ENCODE data around the gene TMEM31. TPM values are rescaled to one million over a fixed set of nuclear protein-coding genes. Genes with fewer than 3 reads are reported as not detected.
"Not testable (repeated sequence)": the region's sequence is repeated elsewhere in the genome, so short reads cannot be mapped to it uniquely, and the experiment has no call there.

The TMEM31 gene
- total RNA-seq, 4 donors from 2014 or later, result not detected

GRCh38 chrX:103756736-103757135, 46.0 kb downstream of the TMEM31 start:
- DNase-seq (ENCODE audit: extremely low spot score), result no peak
- Histone ChIP-seq H3K36me3 (no peaks in the 10 kb centered on the region), H3K4me3 (no peak overlapping the region), H3K27me3 (no peaks in the 10 kb centered on the region), H3K9me3 (peaks cover 0 to 13% (median 0%) of the 10 kb centered on the region in 4 donors), H3K27ac (replicated peaks in 1 of 4) (no peak overlapping the region), H3K4me1 (no peaks in the 10 kb centered on the region)
- TF ChIP-seq EP300 (IDR thresholded peaks at IDR 0.05) (no peak), POLR2A (IDR thresholded peaks at IDR 0.05; ENCODE audit: low read depth) (no peak), POLR2AphosphoS5 (IDR thresholded peaks at IDR 0.05) (no peak)
- TF ChIP-seq, protein P1, sequence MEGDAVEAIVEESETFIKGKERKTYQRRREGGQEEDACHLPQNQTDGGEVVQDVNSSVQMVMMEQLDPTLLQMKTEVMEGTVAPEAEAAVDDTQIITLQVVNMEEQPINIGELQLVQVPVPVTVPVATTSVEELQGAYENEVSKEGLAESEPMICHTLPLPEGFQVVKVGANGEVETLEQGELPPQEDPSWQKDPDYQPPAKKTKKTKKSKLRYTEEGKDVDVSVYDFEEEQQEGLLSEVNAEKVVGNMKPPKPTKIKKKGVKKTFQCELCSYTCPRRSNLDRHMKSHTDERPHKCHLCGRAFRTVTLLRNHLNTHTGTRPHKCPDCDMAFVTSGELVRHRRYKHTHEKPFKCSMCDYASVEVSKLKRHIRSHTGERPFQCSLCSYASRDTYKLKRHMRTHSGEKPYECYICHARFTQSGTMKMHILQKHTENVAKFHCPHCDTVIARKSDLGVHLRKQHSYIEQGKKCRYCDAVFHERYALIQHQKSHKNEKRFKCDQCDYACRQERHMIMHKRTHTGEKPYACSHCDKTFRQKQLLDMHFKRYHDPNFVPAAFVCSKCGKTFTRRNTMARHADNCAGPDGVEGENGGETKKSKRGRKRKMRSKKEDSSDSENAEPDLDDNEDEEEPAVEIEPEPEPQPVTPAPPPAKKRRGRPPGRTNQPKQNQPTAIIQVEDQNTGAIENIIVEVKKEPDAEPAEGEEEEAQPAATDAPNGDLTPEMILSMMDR (IDR thresholded peaks at IDR 0.05), result no peak
- WGBS, result 84% methylated on average over 3 of the region's 3 CpGs
- intact Hi-C loops (cut with DNase I), result no loop called here

DNA sequence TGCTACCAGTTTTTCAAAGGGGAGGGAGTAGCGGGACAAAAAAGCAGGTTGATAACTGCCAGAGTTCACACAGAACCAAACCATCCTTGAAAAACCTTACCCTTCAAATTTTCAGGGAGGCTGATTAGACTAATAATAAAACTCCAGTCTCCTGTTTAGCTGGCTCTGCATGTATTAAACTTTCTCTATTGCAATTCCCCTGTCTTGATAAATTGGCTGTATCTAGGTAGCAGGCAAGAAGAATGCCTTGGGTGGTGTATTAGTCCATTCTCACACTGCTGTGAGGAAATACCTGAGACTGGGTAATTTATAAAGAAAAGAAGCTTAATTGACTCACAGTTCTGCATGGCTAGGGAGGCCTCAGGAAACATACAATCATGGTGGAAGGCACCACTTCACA, 47.8 kb downstream of the TMEM31 start:
- Histone ChIP-seq H3K36me3 (no peaks in the 10 kb centered on the region), H3K4me1 (no peaks in the 10 kb centered on the region), H3K27me3 (no peaks in the 10 kb centered on the region), H3K9me3 (peaks cover 0 to 13% (median 0%) of the 10 kb centered on the region in 4 donors), H3K27ac (replicated peaks in 1 of 4) (no peak overlapping the region), H3K4me3 (no peak overlapping the region)
- intact Hi-C loops (cut with DNase I), result no loop called here
- no peak for DNase-seq (ENCODE audit: extremely low spot score)
- TF ChIP-seq POLR2A (IDR thresholded peaks at IDR 0.05; ENCODE audit: low read depth), result no peak
- TF ChIP-seq POLR2AphosphoS5 (IDR thresholded peaks at IDR 0.05), result no peak
- TF ChIP-seq, protein P1 (IDR thresholded peaks at IDR 0.05), result no peak
- TF ChIP-seq EP300 (IDR thresholded peaks at IDR 0.05), result no peak
- 100% methylated on average over 1 of the region's 1 CpG for WGBS

DNA sequence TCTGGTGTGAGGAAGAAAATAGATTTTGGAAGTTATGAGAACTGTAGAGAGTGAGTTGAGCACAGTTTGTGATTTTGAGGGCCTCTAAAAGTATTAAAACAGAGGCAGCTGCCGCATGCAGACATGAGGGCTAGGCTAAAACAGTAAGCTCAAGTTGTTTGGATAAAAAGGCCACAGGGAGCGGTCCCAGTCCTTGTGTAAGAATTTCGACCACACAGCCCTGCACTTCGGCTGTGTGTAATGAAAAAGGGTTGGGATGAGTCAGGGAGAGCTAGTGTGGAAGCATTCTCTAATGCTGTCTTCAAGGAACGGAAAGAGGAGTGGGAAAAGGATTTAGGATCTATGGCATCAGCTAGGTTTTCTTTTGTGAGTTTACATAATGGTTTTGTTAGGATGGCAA, 52.8 kb downstream of the TMEM31 start:
- H3K27ac ChIP-seq (replicated peaks in 1 of 4); intact Hi-C loops (cut with DNase I); H3K4me3 ChIP-seq; DNase-seq (ENCODE audit: extremely low spot score); H3K36me3 ChIP-seq; H3K9me3 ChIP-seq; H3K27me3 ChIP-seq; H3K4me1 ChIP-seq: not testable (repeated sequence)
- 74% methylated on average over 5 of the region's 5 CpGs for WGBS

Other genes starting within 250 kb of the TMEM31 start
- gene RAB40A, start 191.4 kb upstream of the TMEM31 start, total RNA-seq, result 10 to 100 TPM in 1 of 4 donors, 1 to 10 TPM in 3; 4.5 to 13.2 (median 9.5) TPM
- gene TCEAL4, start 125.4 kb upstream of the TMEM31 start, total RNA-seq, result 100 to 1,000 TPM; 343 to 818 (median 418) TPM
- gene TCEAL3, start 102.9 kb upstream of the TMEM31 start, total RNA-seq, result 100 to 1,000 TPM; 108 to 218 (median 150) TPM
- 100 to 1,000 TPM; 192 to 287 (median 217) TPM for gene TCEAL1, start 81.9 kb upstream of the TMEM31 start, total RNA-seq
- 100 to 1,000 TPM; 299 to 400 (median 353) TPM for gene MORF4L2, start 24.2 kb upstream of the TMEM31 start, total RNA-seq
- 10 to 100 TPM; 27.5 to 52.3 (median 37.8) TPM for gene PLP1, start 65.9 kb downstream of the TMEM31 start, total RNA-seq
- gene RAB9B, start 121.3 kb downstream of the TMEM31 start, total RNA-seq, result 10 to 100 TPM in 3 of 4 donors, 1 to 10 TPM in 1; 8.9 to 13.6 (median 11.1) TPM

Data from esophagus muscularis mucosa (tissue), 4 donors.